Smooth muscle cell (in vitro differentiated cells): ENCODE measurements around the gene MAX. TPM values are rescaled to one million over a fixed set of nuclear protein-coding genes. Genes with fewer than 3 reads are reported as not detected.

ENCODE experiments used
- DNase-seq: peaks from one replicate; lab custom pipeline; 2025; ENCODE audit not compliant: unreplicated experiment; lab: John Stamatoyannopoulos, UW
- H2AFZ ChIP-seq: fragments of 200-600 bp; sonication (generic); 2 replicates; pipeline ENCODE4 v1.6.0; 2016; ENCODE audit warnings: antibody characterized with exemption, low read depth, mild to moderate bottlenecking
- H3F3A ChIP-seq: fragments of 200-600 bp; sonication (generic); 2 replicates; pipeline ENCODE4 v1.6.0; 2017; ENCODE audit warnings: antibody characterized with exemption, low read depth
- H3K27ac ChIP-seq: fragments of 200-600 bp; sonication (generic); 2 replicates; pipeline ENCODE4 v1.5.1; 2016; ENCODE audit warnings: low read depth, mild to moderate bottlenecking
- H3K27me3 ChIP-seq: fragments of 200-600 bp; sonication (generic); 2 replicates; pipeline ENCODE4 v1.6.1; 2016; ENCODE audit warnings: low read depth, mild to moderate bottlenecking
- H3K36me3 ChIP-seq: fragments of 200-600 bp; sonication (generic); 2 replicates; pipeline ENCODE4 v1.5.1; 2016; ENCODE audit warnings: low read depth
- H3K4me1 ChIP-seq: fragments of 200-600 bp; sonication (generic); 2 replicates; pipeline ENCODE4 v1.5.1; 2016; ENCODE audit warnings: low read depth
- H3K4me2 ChIP-seq: fragments of 200-600 bp; sonication (generic); 2 replicates; pipeline ENCODE4 v1.6.0; 2016; ENCODE audit warnings: mild to moderate bottlenecking
- H3K4me3 ChIP-seq: fragments of 200-600 bp; sonication (generic); 2 replicates; pipeline ENCODE4 v1.5.1; 2016; ENCODE audit warnings: mild to moderate bottlenecking
- H3K79me2 ChIP-seq: fragments of 200-600 bp; sonication (generic); 2 replicates; pipeline ENCODE4 v1.6.0; 2016; ENCODE audit warnings: low read depth, mild to moderate bottlenecking
- H3K9ac ChIP-seq: fragments of 200-600 bp; sonication (generic); 2 replicates; pipeline ENCODE4 v1.6.0; 2016; ENCODE audit warnings: low read depth
- H3K9me3 ChIP-seq: fragments of 200-600 bp; sonication (generic); replicated peaks from 2 replicates; pipeline ENCODE4 v1.5.1; 2016; ENCODE audit warnings: low read depth
- H4K20me1 ChIP-seq: fragments of 200-600 bp; sonication (generic); 2 replicates; pipeline ENCODE4 v1.6.0; 2016; ENCODE audit warnings: low read depth
- CTCF ChIP-seq: fragments of 200-600 bp; sonication (generic); IDR thresholded peaks from 2 replicates; pipeline ENCODE4 v1.5.1; 2017; ENCODE audit warnings: borderline replicate concordance, mild to moderate bottlenecking, antibody characterized with exemption; ENCODE audit not compliant: insufficient read depth, poor library complexity, severe bottlenecking
- WGBS: methylation state at CpG from one replicate; pipeline ENCODE4 v1.1.7; 2016; ENCODE audit warnings: low lambda C conversion rate; 5-methylcytosine and 5-hydroxymethylcytosine counted together
- polyA plus RNA-seq: library from polyadenylated mRNA; unstranded; fragments of >200 nt; fragmentation: Nextera tagmentation; extraction: Ambion mirVana; gene quantifications from 2 replicates; pipeline ENCODE4 v1.2.1, GENCODE V29; 2016
- total RNA-seq: library from RNA; depleted of rRNA; stranded (reverse); fragments of >200 nt; gene quantifications from 2 replicates; pipeline ENCODE4 v1.2.3, GENCODE V29; 2014

Gene MAX
- total and polyA plus RNA-seq, 2 experiments from 2014 or later = 30.1 to 37.5 TPM

- no peaks in the 10 kb centered on the region for H3F3A ChIP-seq
- 96% methylated on average over 4 of the region's 4 CpGs for WGBS
- H3K9ac ChIP-seq = no peak overlapping the region
- H3K36me3 ChIP-seq = no peaks in the 10 kb centered on the region
- DNase-seq = no peak
- H3K27me3 ChIP-seq = no peaks in the 10 kb centered on the region
- H3K27ac ChIP-seq = no peak overlapping the region
- no peak overlapping the region for H3K4me2 ChIP-seq
- TF ChIP-seq CTCF = no peak
- H3K4me1 ChIP-seq = no peaks in the 10 kb centered on the region
- no peaks in the 10 kb centered on the region for H3K9me3 ChIP-seq
- H4K20me1 ChIP-seq = peaks cover 2% of the 10 kb centered on the region
- no peak overlapping the region for H3K4me3 ChIP-seq
- no peaks in the 10 kb centered on the region for H3K79me2 ChIP-seq
- H2AFZ ChIP-seq = no peak overlapping the region
These were observed 56.6 kb downstream of the MAX start for GRCh38 chr14:65045709-65046108.

- H2AFZ ChIP-seq = no peak overlapping the region
- peaks cover 2% of the 10 kb centered on the region for H4K20me1 ChIP-seq
- 95% methylated on average over 5 of the region's 5 CpGs for WGBS
- H3K27me3 ChIP-seq = no peaks in the 10 kb centered on the region
- H3K4me2 ChIP-seq = no peak overlapping the region
- H3K27ac ChIP-seq = no peak overlapping the region
- no peaks in the 10 kb centered on the region for H3K36me3 ChIP-seq
- no peak overlapping the region for H3K9ac ChIP-seq
- H3K79me2 ChIP-seq = no peaks in the 10 kb centered on the region
- no peak for TF ChIP-seq CTCF
- no peak overlapping the region for H3K4me3 ChIP-seq
- no peaks in the 10 kb centered on the region for H3K9me3 ChIP-seq
- no peak for DNase-seq
- H3K4me1 ChIP-seq = no peaks in the 10 kb centered on the region
- no peaks in the 10 kb centered on the region for H3F3A ChIP-seq
These were observed 57.3 kb downstream of the MAX start for GRCh38 chr14:65045006-65045405.

- peaks cover 2% of the 10 kb centered on the region for H4K20me1 ChIP-seq
- 87% methylated on average over 9 of the region's 9 CpGs for WGBS
These were observed 57.7 kb downstream of the MAX start for GRCh38 chr14:65044596-65044959.

More at GRCh38 chr14:65044596-65044959, 57.7 kb downstream of the MAX start:
- Histone ChIP-seq H3K36me3 (no peaks in the 10 kb centered on the region), H3K4me1 (no peaks in the 10 kb centered on the region), H2AFZ (no peak overlapping the region), H3K9ac (no peak overlapping the region), H3K27me3 (no peaks in the 10 kb centered on the region), H3K27ac (no peak overlapping the region), H3K9me3 (no peaks in the 10 kb centered on the region), H3K4me3 (no peak overlapping the region), H3F3A (no peaks in the 10 kb centered on the region), H3K79me2 (no peaks in the 10 kb centered on the region), H3K4me2 (no peak overlapping the region)
- TF ChIP-seq CTCF = no peak
- no peak for DNase-seq
